ENCODE results near the gene TNF. TPM values are rescaled to one million over a fixed set of nuclear protein-coding genes. Genes with fewer than 3 reads are reported as not detected.

The TNF gene
- total and polyA plus RNA-seq, 11 donors: 0.15 to 7.6 (median 0.44) TPM; not detected in 1

GRCh38 chr6:31543639-31544038, 31.7 kb upstream of the TNF start:
- intact Hi-C loops (cut with DNase I): loop anchor here in 8 of 10 donors (2.0 to 10.0 kb wide), 6 partner anchors 49 to 411 kb away; partner anchors contain the start of genes NELFE (in 3 of the 8), SKIC2 (in 3 of the 8) and MICA (in 1 of the 8)
- Histone ChIP-seq H3K4me1 (peaks cover 3 to 56% (median 39%) of the 10 kb centered on the region in 12 donors), H3K27me3 (no peaks in the 10 kb centered on the region), H3K36me3 (peaks cover 0 to 22% (median 18%) of the 10 kb centered on the region in 9 donors), H3K9me3 (no peaks in the 10 kb centered on the region), H3K27ac (peak overlapping the region in 5 of 12 donors; percentile 94 to 99 (median 95)), H3K4me3 (no peak overlapping the region)
- DNase-seq: no peak
- no peak for ATAC-seq
- TF ChIP-seq CTCF (IDR thresholded peaks at IDR 0.05) (no peak), POLR2A (IDR thresholded peaks at IDR 0.05) (no peak)
- 93 to 98% (median 95%) methylated on average over 6 of the region's 6 CpGs for WGBS, 4 donors

- Histone ChIP-seq H3K27ac (no peak overlapping the region), H3K36me3 (peaks cover 0 to 22% (median 18%) of the 10 kb centered on the region in 9 donors), H3K4me1 (peaks cover 3 to 49% (median 32%) of the 10 kb centered on the region in 12 donors), H3K4me3 (no peak overlapping the region), H3K9me3 (no peaks in the 10 kb centered on the region), H3K27me3 (no peaks in the 10 kb centered on the region)
- ATAC-seq (no peak), DNase-seq (no peak)
- 61 to 84% (median 81%) methylated on average over 2 of the region's 2 CpGs for WGBS, 4 donors
- intact Hi-C loops (cut with DNase I): loop anchor here (2.0 to 10.0 kb wide), 8 partner anchors 38 to 410 kb away; partner anchors contain the start of genes LTB (in 7 of the 10), NELFE (in 3 of the 10), SKIC2 (in 3 of the 10) and APOM (in 1 of the 10)
- TF ChIP-seq CTCF (IDR thresholded peaks at IDR 0.05) (no peak), POLR2A (IDR thresholded peaks at IDR 0.05) (no peak)
Observed at GRCh38 chr6:31544676-31545075, 30.7 kb upstream of the TNF start.

- intact Hi-C loops (cut with DNase I): loop anchor here in 9 of 10 donors (2.0 to 10.0 kb wide), 6 partner anchors 37 to 410 kb away; partner anchors contain the start of genes LTB (in 7 of the 9), NELFE (in 3 of the 9), SKIC2 (in 3 of the 9) and APOM (in 1 of the 9)
- Histone ChIP-seq H3K27ac (no peak overlapping the region), H3K27me3 (no peaks in the 10 kb centered on the region), H3K4me1 (peaks cover 3 to 43% (median 26%) of the 10 kb centered on the region in 12 donors), H3K4me3 (no peak overlapping the region), H3K9me3 (no peaks in the 10 kb centered on the region), H3K36me3 (peaks cover 0 to 21% (median 18%) of the 10 kb centered on the region in 9 donors)
- no peak for DNase-seq
- no peak for ATAC-seq
- WGBS, 4 donors: 80 to 84% (median 82%) methylated on average over 7 of the region's 7 CpGs
- no peak for TF ChIP-seq CTCF (IDR thresholded peaks at IDR 0.05)
- no peak for TF ChIP-seq POLR2A (IDR thresholded peaks at IDR 0.05)
Observed at GRCh38 chr6:31545291-31545690, 30.1 kb upstream of the TNF start.

- Histone ChIP-seq H3K27me3 (no peaks in the 10 kb centered on the region), H3K4me3 (peak within 1 kb of the TSS; percentile 1 to 64 (median 56)), H3K27ac (peak within 1 kb of the TSS; percentile 63 to 95 (median 89)), H3K9me3 (no peaks in the 10 kb centered on the region), H3K4me1 (peaks cover 0 to 37% (median 22%) of the 10 kb centered on the region in 12 donors), H3K36me3 (peaks cover 0 to 28% (median 24%) of the 10 kb centered on the region in 9 donors)
- TF ChIP-seq POLR2A (IDR thresholded peaks at IDR 0.05) (peak in 1 of 2 donors; percentile 25), CTCF (IDR thresholded peaks at IDR 0.05) (peak; percentile 92 to 99 (median 95))
- DNase-seq: peak; percentile 86 to 90 (median 89)
- 6 to 10% (median 8%) methylated on average over 11 of the region's 11 CpGs for WGBS, 4 donors
- peak; percentile 72 to 81 (median 79) for ATAC-seq
- intact Hi-C loops (cut with DNase I): loop anchor here (1.0 to 10.0 kb wide), 9 partner anchors 34 to 408 kb away; partner anchors contain the start of genes LTB (in 7 of the 10), NELFE (in 3 of the 10), SKIC2 (in 3 of the 10) and APOM (in 1 of the 10)
Observed at GRCh38 chr6:31546339-31546957, 28.9 kb upstream of the TNF start, which contains the start of gene ATP6V1G2. Gene ATP6V1G2 (minus strand): TSS chr6:31546608. CDS start chr6:31546559, 49 bp downstream.

Measured in heart left ventricle (tissue), 16 donors.